Urinary bladder (tissue), 4 donors: Measurements from ENCODE around the gene VPS35L. TPM values are rescaled to one million over a fixed set of nuclear protein-coding genes. Genes with fewer than 3 reads are reported as not detected.
A peak's percentile ranks its signal among the peaks of the same experiment; 100 is the strongest.
"Not testable (repeated sequence)": the region's sequence is repeated elsewhere in the genome, so short reads cannot be mapped to it uniquely, and the experiment has no call there.

Experiments
- DNase-seq: peaks from one replicate; pipeline ENCODE4 v3.0.0-alpha.2; 2015; ENCODE audit errors: extremely low spot score
- H3K27ac ChIP-seq: one replicate; pipeline ENCODE4 v1.5.1; 2013; ENCODE audit warnings: low read depth, mild to moderate bottlenecking, moderate library complexity
- H3K36me3 ChIP-seq: one replicate; pipeline ENCODE4 v1.6.1; 2013; ENCODE audit warnings: mild to moderate bottlenecking, moderate library complexity; ENCODE audit not compliant: insufficient read depth
- H3K4me1 ChIP-seq: one replicate; pipeline ENCODE4 v1.6.1; 2013; ENCODE audit warnings: mild to moderate bottlenecking, moderate library complexity; ENCODE audit not compliant: insufficient read depth
- H3K4me3 ChIP-seq: one replicate; pipeline ENCODE4 v1.5.1; 2013; ENCODE audit warnings: low read depth, low read length
- WGBS: extraction: QIAGEN DNeasy Blood & Tissue Kit; methylation state at CpG from one replicate; pipeline ENCODE4 v1.1.7; 2013; 5-methylcytosine and 5-hydroxymethylcytosine counted together
- polyA plus RNA-seq: library from polyadenylated mRNA; stranded (reverse); fragments of 200-250 nt; gene quantifications from one replicate; pipeline ENCODE4 v1.2.3, GENCODE V29; 2013
- total RNA-seq: library from RNA; depleted of rRNA; stranded (reverse); fragments of >200 nt; gene quantifications from one replicate; pipeline ENCODE4 v1.2.3, GENCODE V29; 2014
- donor health status: healthy with polysubstance abuse.
- donor health status: healthy.

Gene VPS35L
- total and polyA plus RNA-seq, 2 donors, result 33.8 to 46.3 TPM

DNA sequence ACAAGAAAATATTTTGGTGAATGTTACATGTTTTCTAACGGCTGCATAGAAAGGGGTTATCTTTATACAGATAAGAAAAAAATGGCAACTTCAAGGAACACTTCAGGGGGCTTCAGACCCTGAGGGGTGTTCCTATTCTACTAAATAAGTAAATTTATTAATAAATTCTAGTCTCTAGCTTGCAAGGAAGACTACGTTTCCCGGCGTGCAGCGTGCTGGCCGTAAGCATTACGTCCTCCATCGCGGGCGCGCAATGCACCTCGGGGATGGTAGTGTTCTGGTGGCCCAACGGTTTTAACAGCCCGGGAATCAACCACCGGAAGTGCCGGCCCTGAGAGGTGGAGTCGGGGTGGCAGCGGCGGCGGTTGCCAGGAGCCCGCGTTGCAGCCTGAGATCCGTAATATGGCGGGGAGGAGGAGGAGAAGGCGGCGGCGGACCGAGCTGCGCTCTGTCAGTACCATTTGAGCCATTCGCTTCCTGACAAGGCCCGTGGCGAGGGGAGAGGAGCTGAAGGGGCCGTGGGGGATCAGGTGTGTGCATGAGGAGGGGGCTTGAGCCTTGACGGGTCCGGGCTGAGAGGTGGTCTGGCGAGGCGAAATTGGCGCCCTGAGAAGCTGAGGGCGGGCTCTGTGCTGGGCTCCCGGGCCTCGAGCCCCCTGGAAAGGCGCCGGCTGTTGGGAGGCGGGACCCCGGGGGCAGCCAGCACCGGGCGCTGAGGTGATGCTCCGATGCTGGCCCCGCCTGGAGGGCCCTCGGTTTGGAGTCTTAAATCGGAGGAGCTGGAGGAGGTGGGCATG lies 31.7 kb upstream of the VPS35L start, which contains the start of gene CCP110:
CCP110 (plus strand) TSS at position 384 of the 797 bp plus-strand sequence. CDS start 3,940 bp downstream, outside the sequence.
- Histone ChIP-seq H3K4me3 (peak within 1 kb of the TSS; percentile 93), H3K27ac (no peak within 1 kb of the TSS), H3K36me3 (peaks cover 2% of the 10 kb centered on the region), H3K4me1 (no peaks in the 10 kb centered on the region)
- peak; percentile 96 for DNase-seq
- WGBS, result under 1% methylated on average over 51 of the region's 51 CpGs

DNA sequence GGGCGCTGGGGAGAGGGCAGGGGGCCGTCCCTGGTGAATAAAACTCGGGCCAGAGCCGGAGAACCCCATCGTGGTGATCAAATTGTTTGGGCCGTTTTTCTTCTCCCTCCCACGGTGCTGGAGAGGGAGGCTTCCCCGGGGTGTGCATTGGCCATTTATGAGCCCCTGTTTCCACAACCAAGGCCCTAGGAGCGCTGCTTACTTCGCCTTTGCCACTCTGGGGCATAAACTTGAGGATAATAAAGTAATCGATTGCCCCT lies 31.2 kb upstream of the VPS35L start:
- WGBS, result under 1% methylated on average over 11 of the region's 11 CpGs
- Histone ChIP-seq H3K27ac (no peak overlapping the region), H3K4me1 (no peaks in the 10 kb centered on the region), H3K4me3 (peak overlapping the region; percentile 93), H3K36me3 (peaks cover 2% of the 10 kb centered on the region)
- no peak for DNase-seq

DNA sequence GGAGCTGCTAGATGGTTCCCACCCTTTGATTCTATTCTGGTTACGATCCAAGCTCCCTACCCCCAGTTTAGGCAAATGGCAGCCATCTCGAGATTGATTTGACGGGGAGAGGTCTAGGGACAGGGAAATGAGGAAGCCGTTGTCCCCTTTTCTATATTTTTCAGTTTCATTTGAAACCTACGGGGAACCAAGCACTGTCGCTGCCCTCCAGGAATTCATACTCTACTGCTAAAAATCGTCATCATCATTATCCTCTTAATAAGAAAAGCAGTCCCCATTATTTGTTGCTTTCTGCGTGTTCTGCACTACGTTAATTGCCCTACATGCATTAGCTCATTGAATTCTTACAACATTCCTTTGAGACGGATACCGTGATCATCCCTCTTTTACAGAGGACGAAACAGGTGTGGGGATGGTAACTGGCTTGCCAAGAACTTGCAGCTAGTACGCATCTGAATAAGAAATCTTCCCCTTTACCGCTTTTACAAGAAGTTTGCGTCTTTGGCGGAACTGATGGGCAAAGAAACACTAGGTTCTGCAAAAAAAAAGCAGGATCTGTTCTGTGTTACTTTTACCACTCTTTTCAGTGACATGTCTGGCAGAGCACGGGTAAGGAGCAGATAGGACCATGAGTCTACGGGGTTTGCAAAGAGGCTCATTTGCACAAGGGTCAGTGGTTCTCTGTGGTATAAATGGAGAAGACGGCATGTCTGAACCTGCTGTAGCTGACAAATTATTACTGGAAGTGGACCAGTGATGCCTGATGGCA lies 30.7 kb upstream of the VPS35L start:
- Histone ChIP-seq H3K4me1 (no peaks in the 10 kb centered on the region), H3K36me3 (peaks cover 2% of the 10 kb centered on the region), H3K27ac (no peak overlapping the region), H3K4me3 (peak overlapping the region; percentile 93)
- WGBS, result 8% methylated on average over 19 of the region's 19 CpGs
- DNase-seq, result no peak

DNA sequence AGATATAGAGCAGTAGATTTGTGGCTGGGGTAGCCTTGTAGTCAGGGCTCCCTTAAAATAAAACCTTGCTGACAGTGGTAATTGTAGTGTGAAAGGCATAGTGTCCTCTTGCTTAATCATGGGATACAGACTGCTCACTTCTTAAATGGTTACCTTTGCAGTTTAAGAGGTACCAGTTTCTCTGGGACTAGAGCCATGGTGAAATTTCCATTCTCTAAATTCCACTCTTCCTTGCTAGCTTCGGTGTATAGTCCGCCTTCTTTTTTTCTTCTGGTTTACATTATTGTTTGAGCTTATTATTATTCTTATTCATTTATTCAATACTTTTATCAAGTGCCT lies 30.1 kb upstream of the VPS35L start:
- Histone ChIP-seq H3K4me3 (no peak overlapping the region), H3K4me1 (no peaks in the 10 kb centered on the region), H3K27ac (no peak overlapping the region), H3K36me3 (peaks cover 2% of the 10 kb centered on the region)
- DNase-seq, result no peak
- WGBS, result 80% methylated on average over 2 of the region's 2 CpGs

DNA sequence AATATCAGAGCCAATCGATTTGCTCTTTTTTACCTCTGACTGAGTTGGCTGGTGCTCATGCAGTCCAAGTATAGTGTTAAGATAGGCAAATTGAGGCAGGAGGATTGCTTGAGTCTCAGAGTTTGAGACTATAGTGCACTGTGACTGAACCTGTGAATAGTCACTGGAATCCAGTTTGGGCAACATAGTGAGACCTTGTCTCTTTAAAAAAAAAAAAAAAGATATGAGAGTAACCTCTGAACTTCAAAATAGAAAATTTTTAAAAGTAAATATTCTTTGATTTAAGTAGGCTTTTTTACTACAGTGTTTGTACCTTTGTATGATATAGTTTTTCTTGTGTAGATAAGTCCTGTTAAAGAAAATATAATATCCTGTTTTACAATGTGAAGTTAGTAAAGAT lies 28.3 kb upstream of the VPS35L start:
- H3K4me1 ChIP-seq, result no peaks in the 10 kb centered on the region
- 88% methylated on average over 1 of the region's 1 CpG for WGBS
- H3K36me3 ChIP-seq, result peaks cover 2% of the 10 kb centered on the region
- no peak for DNase-seq
- H3K27ac ChIP-seq, result no peak overlapping the region
- no peak overlapping the region for H3K4me3 ChIP-seq

DNA sequence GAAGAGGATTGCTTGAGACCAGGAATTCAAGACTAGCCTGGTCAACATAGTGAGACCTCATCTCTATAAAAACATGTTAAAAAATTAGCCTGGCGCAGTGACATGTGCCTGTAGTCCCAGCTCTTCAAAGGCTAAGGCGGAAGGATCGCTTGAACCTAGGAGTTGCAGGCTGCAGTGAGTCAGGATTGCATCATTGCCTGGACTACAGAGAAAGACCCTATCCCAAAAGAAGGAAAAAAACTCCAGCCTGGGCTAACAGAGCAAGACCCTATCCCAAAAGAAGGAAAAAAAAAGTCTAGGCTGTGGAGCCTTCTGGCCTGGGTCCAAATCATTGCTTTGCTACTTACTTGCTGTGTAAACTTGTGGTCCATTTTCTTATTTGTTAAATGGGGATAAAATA lies 26.8 kb upstream of the VPS35L start:
- Histone ChIP-seq H3K4me1 (no peaks in the 10 kb centered on the region), H3K36me3 (peaks cover 8% of the 10 kb centered on the region), H3K4me3 (no peak overlapping the region), H3K27ac (no peak overlapping the region)
- DNase-seq, result no peak
- 98% methylated on average over 3 of the region's 3 CpGs for WGBS

DNA sequence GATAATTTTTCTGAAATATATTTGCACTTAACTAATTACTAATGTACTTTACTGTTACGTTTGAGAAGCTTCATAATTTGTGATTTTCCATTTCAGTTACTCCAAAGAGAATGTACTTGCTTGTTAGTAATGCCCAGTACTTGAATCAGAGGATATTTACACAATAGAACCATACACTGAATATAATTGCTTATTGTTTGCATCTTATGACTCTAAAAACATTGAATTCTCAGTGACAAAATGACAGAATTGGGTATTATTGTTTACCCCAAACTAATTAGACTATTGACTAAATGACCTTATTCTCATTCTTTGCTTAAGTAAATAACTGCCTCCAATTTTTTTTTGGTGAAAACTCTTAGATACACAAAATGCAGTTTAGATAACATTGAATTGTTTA lies 22.9 kb upstream of the VPS35L start:
- Histone ChIP-seq H3K4me3 (no peak overlapping the region), H3K36me3 (peaks cover 12% of the 10 kb centered on the region), H3K4me1 (no peaks in the 10 kb centered on the region), H3K27ac (no peak overlapping the region)
- WGBS, result 56% methylated on average over 1 of the region's 1 CpG
- no peak for DNase-seq

DNA sequence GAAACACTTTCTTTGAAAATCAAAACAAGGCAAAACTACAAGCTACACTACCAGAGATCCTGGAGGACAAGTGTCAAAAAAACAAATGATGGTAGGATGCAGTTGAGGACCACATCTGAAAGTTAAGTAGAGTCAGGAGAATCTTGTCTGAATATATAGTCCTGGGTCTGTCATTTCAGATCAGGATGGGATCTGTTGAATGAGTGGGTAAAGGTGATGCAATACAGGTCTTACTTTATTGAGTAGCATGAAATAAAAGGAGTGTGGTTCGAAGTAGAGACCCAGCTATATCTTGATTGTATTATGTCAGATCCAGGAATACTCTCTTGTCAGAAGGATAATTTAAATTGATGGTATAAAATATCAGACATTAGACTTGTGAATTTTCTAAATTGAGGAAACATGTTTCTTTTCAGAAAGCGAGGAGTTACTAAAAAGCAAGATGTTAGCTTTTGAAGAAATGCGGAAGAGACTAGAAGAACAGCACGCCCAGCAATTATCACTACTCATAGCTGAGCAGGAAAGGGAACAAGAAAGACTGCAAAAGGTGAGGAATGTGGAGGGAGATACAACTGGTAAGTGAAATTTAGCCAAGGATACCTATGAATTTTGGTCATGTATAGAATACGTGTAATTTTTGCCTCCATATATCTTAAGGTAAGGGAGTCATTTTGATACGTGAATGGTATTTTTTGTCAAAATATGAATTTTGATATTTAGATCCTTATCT lies 15.1 kb upstream of the VPS35L start:
- 97% methylated on average over 6 of the region's 6 CpGs for WGBS
- DNase-seq, result no peak
- no peak overlapping the region for H3K27ac ChIP-seq
- H3K4me3 ChIP-seq, result no peak overlapping the region
- H3K36me3 ChIP-seq, result peaks cover 6% of the 10 kb centered on the region
- H3K4me1 ChIP-seq, result no peaks in the 10 kb centered on the region

DNA sequence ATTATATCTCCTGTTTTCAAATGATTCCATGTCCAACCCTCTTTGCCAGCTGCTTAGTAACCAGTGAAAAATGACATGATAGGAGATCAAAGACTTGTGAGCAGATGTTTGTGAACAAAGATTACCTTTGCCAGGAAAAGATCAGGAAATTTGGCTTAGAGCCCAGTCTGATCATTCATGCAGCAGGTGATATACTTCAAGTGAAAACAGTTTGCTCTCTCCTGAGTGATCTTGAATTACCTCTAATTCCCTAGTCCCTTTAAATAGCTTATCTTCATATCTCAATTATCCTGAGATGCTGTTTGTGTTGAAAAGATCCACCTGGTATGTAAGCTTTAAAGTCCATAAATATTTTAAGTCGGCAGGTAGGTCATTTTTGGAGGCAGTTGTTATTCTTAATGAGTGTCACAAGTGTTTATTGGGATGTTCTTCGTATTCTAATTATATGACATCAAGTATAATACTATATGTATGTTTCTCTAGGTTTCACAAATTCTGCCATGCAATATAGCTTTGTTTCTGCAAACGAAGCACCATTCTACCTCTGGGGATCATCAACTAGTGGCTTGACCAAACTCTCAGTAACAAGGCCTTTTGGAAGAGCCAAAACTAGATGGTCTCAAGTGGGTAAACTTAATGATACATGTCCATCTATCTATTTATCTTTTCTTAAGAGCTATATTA lies 13.2 kb upstream of the VPS35L start:
- Histone ChIP-seq H3K4me1 (no peaks in the 10 kb centered on the region), H3K36me3 (peaks cover 5% of the 10 kb centered on the region), H3K27ac (no peak overlapping the region), H3K4me3 (no peak overlapping the region)
- no peak for DNase-seq
- 54% methylated on average over 3 of the region's 3 CpGs for WGBS

DNA sequence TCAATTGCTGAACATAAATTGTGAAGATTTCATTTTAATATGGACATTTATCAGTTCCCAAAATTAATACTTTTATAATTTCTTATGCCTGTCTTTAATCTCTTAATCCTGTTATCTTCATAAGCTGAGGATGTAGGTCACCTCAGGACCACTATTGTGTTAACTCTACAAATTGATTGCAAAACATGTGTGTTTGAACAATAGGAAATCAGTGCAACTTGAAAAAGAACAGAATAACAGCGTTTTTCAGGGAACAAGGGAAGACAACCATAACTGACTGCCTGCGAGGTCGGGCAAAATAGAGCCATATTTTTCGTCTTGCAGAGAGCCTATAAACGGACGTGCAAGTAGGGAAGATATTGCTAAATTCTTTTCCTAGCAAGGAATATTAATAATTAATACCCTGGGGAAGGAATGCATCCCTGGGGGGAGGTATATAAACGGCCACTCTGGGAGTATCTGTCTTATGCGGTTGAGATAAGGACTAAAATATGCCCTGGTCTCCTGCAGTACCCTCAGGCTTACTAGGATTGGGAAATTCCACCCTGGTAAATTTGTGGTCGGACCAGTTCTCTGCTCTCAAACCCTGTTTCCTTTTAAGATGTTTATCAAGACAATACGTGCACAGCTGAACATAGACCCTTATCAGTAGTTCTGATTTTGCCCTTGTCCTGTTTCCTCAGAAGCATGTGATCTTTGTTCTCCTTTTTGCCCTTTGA lies 12.1 kb upstream of the VPS35L start:
- not testable (repeated sequence) for DNase-seq, H3K4me1 ChIP-seq, H3K4me3 ChIP-seq, H3K36me3 ChIP-seq, H3K27ac ChIP-seq
- 83% methylated on average over 10 of the region's 10 CpGs for WGBS

DNA sequence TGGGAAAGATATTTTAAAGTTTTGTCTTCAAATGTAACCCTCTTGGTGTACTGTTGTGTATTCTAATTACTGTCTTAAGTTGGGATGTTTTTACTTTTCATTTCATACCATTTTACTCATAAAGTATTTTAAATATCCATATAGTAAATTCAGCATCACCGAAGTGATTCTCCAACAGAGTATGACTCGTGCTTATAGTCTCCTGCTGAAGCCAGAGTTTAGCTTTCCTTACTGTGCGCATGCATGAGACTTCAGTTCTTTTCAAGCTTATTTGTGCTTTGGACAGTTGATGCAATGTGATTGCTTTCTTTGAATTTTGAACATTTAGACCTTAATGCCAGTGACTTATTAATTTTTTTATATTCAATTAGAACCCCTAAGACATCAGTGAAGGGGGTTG lies 7.4 kb upstream of the VPS35L start:
- Histone ChIP-seq H3K4me3 (no peak overlapping the region), H3K27ac (no peak overlapping the region), H3K4me1 (no peaks in the 10 kb centered on the region), H3K36me3 (peaks cover 2% of the 10 kb centered on the region)
- DNase-seq, result no peak
- WGBS, result 96% methylated on average over 3 of the region's 3 CpGs

DNA sequence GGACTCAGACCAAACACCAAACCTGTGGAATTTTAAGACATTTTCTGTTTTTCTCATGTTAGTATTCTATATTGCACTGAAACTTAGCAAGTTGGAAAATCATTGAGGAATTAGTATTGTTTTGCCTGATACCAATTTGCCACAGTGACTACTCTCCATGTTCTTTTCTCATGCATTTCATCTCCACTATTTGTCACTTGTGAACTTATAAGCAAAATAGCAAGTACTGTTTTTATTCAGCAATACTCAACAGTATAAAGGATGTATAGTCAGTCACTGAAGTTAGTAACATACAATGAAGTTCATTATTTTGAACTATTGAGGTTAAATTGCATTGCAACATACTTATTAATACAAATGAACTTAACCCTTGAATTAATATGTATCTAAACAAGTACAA lies 5.8 kb upstream of the VPS35L start:
- H3K4me3 ChIP-seq, result no peak overlapping the region
- no peaks in the 10 kb centered on the region for H3K4me1 ChIP-seq
- no peaks in the 10 kb centered on the region for H3K36me3 ChIP-seq
- H3K27ac ChIP-seq, result no peak overlapping the region
- no peak for DNase-seq
